NB4 (cell line): ENCODE results near the gene TENM4.

Experiments
- CTCF ChIP-seq: IDR thresholded peaks from one replicate; pipeline ENCODE4 v1.5.1; 2012; ENCODE audit warnings: low read depth, low read length
- MAX ChIP-seq: IDR thresholded peaks from 2 replicates; pipeline ENCODE4 v1.6.1; 2011; ENCODE audit warnings: low read depth, low read length
- MYC ChIP-seq: IDR thresholded peaks from 2 replicates; pipeline ENCODE4 v1.6.1; 2011; ENCODE audit warnings: low read depth, low read length
- POLR2A ChIP-seq: IDR thresholded peaks from 2 replicates; pipeline ENCODE4 v1.6.1; 2011; ENCODE audit warnings: mild to moderate bottlenecking; ENCODE audit not compliant: insufficient read length; ENCODE audit errors: extremely low read depth

- TF ChIP-seq CTCF (no peak), POLR2A (no peak), MYC (no peak), MAX (no peak)
Observed at GRCh38 chr11:78938036-78938435, 502.8 kb downstream of the TENM4 start.
